Middle frontal gyrus (tissue), 1 donor: ENCODE data around the gene HOXB7.

ENCODE experiments used
- DNase-seq: peaks from one replicate; pipeline ENCODE4 v3.0.0-alpha.2; 2015; ENCODE audit warnings: low spot score; ENCODE audit errors: extremely low spot score

HOXB7 gene

DNA sequence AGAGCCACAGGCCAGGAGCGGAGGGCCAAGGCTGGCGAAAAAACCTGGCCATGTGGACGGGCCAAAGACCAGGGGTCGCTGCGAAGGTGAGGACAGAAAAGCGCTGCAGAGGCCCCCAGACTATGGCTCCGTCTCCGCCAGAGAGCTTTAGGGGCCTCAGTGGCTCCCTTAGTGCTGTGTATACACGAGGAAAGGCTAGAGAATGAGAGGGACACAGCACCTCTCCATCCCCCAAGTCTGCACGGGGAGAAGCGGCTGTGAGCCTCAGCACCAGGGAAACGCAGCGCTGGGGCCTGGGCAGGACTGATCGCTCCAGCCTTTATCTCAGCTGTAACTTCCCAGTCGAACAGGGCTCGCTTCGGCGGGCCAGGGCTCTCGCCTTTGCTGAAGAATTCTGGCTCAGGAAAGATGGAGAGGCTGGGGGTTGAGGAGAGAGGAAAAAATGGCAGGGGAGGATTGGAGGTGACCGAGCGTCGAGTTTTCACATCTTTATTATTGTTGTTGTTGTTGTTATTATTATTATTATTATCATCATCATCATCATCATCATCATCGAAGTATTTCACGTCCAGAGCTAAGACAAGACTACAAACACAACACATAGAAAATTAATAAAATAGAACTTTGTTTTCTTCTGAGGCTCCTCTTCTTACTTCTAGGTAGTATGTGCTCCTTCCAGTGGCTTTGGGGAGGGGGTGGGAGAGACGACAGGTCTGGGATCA, 15.4 kb downstream of the HOXB7 start:
- no peak for DNase-seq

DNA sequence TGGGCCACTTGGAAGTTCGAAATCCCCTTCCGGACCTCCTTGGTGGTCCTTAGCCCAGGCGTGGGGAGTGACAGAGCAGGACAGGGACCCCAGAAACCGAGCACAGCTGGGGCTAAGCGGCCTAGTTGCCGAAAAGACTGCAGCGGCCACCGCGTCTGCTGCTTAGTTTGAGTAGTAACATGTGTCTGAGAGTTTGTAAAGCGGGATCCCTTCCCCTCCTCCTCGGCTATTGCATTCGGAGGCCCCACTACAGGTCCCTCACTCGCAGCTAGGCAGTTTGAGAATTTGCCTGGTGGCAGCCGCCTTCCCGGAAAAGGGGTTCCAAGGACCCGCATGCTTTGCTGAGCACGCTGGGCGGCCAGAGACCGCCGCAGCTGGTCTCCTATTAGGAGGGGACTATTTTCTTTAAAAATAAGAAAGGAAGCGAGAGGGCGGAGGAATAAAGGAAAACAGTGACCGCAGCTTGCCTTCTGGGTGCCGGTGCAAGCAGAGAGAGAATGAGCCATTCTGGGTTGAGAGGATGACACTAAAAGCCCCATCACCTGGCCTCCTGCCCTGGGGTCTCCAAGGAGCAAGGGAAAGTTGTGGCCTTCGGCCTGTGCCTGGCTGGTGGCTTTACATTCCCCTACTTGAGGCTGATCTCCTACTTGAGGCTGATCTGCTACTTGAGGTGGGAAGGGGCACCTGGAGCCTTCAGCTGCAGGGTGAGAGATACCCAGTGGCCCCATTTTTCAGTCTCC, 16.1 kb downstream of the HOXB7 start:
- no peak for DNase-seq

DNA sequence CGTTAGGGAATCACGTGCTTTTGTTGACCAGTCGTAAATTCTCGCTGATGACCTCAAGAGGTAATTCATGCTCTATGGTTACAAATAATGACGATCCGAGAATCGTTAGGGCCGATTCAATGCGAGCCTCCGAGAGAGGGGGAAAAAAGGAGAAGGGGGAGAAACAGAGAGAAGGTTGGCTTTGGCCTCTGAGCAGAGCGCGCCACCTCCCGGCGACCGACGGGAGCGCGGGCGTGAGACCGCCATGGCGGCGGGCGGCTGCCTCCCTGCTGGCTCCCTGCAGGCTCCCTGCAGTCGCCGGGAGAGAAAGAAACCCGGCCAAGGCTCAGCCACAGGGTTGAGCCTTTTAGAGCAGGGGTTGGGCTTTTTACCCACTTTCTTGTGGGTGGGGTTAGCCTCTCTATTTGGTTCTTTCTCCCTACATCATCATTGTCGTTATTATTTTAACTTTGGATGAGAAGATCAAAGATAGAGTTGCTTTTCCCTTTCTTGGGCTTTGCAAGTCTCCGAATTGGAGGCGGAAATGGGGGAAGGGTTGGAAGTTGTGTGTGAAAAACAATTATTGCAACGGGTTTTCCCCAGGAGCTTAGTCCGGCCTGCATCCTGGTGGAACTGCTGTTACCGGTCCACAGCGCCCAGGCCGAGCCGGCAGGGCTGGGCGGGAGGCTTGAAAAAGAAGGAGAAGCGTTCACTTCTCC, 16.8 kb downstream of the HOXB7 start:
- no peak for DNase-seq

DNA sequence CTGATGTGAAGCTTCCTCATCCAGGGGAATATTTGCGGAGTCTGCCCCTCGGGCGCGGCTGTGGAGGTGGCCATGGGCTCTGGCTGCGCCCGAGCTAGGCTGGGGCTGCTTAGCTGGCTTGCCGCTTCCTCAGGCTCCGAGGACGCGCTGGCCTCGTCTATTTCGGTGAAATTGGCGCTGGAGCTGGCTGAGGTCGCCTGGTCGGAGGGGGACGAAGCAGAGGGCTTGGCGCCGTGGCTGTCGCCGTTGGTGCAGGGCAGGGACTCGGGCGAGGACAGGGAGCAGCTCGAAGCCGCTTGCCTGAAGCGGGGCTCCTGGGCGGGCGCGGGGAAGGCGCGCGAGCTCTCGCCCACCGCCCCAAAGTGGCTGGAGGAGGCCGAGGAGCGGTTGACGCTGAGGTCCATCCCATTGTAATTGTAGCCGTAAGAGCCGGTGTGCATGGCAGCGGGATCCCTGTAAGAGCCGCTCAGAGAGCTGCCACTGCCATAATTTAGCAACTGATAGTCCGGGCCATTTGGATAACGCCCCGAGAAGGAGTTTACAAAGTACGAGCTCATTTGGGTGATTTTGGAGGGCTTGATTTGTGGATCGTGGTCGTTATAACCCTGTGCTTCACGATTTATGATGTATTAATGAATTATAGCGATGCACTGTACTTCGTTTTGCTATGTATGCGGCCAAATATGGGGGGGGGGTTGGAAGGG, 17.5 kb downstream of the HOXB7 start, which contains the start of gene HOXB5:
Gene HOXB5 (minus strand): TSS at position 654 of the 704 bp plus-strand sequence. CDS start 97 bp downstream, at position 557.
- no peak for DNase-seq

DNA sequence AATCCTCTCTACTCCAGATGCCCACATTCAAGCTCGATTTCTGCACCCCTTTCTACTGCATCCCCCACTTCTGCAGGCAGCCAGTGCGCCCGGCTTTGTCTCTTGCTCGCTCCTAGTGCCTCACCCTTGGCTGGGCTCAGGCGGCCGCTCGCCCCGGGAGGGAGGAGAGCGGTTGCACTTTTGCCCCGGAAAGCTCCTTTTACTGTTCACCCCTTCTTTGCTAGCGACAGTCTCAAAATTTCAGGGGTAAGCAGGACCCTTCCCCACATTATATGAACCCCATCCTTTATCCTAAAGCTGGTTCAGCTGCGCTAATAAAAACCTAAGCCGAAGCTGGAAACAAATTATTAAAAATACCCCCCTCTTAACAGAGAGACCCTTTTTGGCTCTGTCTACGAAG, 18.2 kb downstream of the HOXB7 start:
- DNase-seq = no peak

DNA sequence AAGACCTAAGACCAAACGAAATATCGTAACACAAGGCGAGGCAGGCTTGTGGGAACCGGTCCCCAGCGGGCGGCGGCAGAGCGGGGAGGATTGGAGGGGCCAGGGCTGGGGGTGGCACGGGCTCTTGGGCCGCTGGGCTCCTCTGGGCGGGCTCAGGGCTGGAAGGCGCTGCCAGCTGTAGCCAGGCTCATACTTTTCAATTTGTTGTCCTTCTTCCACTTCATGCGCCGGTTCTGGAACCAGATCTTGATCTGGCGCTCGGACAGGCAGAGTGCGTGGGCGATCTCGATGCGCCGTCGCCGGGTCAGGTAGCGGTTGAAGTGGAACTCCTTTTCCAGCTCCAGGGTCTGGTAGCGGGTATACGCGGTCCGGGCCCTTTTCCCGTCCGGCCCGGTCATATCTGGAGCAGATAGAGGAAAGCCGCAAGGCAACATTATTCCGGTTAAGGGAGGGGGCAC, 18.7 kb downstream of the HOXB7 start:
- no peak for DNase-seq

DNA sequence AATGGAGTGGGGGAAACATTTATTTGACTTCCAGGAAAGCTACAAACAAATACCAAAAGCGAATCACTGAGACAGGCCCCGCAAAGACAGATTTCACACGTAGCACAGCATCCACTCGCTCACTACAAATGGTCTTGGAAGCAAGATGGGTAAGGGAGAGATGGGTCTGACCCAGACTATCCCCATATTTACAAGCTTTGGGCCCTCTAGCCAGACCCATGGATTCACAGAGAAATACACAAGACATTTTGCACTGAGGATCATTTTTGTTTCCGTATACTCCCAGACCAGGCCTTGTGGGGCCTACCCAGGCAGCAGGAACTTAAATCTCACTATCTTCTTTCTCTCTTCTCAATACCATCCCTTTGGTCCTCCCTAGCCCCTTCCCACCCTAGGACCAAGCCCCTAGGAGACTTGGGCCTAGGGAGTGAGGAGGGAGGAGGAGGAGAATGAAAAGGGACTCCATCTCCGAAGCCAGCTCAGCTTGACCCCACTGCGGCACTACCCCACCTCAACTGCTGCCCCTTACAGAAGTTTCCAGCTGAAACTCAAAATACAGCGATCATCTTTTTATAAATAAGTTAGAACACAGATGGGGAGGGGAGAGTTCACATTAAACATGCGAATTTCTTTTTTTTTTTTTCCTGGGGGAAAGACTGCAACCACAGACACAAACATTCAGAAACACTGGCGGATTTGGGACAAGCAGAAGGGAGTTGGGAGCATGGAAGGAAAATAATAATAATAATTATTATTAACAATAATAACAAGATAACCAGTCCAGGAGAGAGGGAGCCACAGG, 19.4 kb downstream of the HOXB7 start:
- no peak for DNase-seq

DNA sequence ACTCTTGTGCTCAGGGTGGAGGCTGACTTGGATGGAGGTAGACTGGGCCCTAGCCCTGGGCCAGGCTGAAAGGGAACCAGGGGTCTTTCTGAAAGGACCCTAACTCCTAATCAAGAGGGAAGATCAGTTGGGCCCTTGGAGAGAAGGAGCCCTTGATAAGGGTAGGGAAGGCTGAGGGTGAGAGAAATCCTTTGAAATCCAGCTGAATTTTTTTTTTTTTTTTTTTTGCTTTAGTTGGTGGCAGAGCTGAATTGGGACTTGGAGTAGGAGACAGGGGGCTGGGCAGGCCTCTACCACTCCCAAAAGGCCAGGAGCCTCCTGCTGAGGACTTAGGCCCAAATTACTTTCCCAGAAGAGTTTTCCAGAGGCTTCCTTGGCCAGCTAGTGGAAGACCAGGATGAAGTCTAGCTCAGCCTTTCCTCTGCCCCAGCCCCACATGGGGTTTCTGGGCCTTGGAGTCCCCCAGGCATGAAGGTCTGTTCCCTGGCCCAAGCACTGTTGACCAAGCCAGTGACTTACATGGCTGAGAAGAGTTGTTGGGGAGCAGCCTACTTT, 20.1 kb downstream of the HOXB7 start:
- no peak for DNase-seq

DNA sequence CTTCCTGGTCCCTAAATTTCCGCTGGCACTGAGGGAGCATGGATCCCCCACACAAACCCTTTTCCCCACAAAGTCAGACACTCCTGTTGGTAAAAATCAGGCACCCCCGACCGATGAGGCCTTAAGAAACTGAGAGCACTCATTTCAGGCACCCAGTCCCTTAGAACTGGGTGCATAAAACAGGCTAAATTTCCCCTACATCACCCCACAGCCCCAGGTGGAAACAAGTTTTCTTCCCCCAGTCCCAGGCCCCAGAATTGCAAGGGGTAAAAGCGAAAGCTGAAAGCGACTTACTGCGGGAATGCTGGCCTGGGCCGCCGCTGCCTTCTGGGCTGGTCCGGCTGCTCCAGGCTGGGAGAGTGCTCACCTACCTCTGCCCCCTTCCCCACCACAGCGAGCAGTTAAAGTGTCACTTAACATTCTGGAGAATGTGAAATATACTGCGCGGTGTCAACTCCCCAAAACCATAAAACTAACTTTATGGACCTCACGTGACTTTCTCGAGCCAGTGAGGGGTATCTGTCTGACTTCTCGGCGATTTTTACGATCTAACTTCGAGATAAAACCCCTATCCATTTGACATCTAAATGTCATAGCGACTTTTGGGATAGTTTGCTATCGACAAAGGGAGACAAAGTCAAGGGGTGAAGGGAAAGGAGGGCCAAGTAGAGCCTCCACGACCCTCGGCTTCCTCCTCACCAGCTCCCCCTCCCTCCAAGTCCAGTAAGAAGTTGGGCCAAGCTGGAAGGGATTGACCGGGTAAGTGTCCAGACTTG, 20.8 kb downstream of the HOXB7 start, which contains the start of gene HOXB3:
Gene HOXB3 (minus strand): TSS at position 411 of the 776 bp plus-strand sequence. CDS start 37,767 bp downstream, outside the sequence.
- DNase-seq = no peak

DNA sequence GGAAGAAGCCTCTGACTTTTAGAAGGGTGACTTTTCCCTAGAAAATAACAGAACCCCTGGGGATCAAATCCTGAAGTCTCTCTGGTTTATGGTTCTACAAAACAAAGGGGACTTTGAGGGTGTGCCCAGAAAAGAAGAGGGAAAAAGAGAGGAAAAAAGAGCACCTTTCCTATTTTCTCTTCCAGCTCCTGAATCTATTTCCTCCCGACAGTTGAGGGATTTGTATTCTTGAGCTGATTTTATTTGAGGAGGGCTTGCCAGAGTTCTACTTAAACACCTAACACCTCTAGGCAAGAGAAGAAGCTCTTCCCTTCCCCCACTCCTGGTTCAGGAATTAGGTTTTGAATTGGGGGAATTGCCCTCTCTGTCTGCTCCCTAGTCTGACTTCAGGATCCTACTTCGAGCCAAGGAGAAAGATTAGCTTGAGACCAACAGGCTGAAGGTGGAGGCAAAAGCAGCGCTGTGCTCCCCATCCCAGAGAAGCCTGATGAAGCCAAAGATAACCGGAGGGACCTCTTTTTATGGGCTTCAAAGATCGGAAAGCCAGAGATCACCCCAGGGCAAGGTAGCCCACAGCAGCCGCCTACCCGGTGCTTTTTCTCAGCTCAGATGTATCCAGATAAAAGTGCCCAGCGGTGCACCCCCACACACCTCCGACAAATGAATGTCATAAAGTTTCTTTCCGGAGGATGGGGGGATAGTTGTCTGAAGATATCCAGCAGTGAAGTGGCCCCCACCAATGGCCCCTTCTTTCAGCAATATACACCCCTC, 21.6 kb downstream of the HOXB7 start:
- DNase-seq = no peak

DNA sequence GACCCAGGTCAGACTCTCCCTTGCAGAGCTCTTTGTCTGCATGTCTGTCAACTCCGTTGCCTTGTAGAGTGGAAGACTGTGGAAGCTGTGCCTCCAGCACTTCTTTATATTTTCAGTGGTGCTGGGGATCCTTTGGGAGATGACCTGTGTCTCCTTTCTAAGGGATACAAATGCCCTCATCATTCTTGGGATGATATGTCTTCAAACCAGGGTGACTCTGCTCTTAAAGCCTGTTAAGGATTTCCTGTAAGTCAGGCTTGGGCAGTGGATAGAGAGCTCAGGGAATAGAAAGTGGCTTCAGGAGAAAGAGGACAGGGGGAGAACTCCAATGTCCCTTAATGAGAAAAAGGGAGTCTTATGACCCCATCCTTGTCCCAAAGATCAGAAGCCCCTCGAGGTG, 22.3 kb downstream of the HOXB7 start:
- no peak for DNase-seq

DNA sequence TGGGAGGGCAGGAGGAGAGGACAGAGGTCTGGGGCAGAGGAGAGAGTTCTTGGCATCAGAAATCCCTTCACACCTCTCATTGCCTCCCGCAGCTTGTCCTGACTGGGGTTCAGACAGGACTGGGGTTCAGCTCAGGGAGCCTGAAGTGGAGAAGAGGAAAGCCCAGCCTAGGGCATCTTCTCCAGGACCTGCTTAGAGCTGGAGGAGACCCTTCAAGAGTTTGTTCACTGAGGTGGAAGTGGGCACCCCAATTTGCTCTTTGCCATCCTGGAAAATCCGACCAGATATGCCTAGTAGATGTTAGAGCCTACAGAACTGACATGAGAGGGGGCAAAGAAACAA, 22.8 kb downstream of the HOXB7 start:
- no peak for DNase-seq

DNA sequence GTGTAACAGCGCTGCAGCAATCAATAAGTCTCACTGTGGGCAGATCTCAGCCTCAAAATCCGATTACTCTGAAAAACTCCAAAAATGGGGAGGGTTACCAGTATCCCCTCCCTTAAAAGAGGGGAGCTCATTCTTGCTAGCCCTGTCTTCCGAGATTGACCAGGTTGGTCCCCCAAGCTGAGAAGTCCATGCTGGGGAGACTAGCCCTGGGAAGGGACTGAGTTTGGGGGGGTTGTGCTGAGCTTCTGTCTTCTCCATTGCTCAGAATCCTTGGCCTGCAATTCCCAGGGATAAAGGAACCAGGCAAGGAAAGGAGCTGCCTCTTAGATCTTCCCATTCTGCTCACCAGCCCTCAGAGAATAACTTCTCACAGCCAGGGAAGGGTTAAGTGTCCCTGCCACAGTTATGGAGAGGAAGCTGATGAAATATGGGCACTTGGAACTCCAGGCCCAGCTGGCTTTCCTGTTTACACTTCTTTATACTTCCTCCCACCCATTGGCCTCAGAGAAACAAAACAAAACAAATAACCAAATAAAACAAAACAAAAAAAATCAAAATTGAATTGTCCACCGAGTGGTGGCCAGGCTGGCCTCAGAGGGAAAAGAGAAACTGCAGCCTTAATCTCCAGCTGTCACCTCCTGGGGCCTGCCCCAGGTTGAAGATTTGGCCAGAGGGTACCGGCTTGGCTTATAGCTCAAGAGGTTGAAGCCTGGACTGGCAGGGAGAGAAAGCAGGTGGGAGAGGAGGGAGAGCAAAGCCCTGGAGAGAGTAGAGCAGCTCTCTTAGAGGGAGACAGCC, 23.3 kb downstream of the HOXB7 start:
- no peak for DNase-seq

DNA sequence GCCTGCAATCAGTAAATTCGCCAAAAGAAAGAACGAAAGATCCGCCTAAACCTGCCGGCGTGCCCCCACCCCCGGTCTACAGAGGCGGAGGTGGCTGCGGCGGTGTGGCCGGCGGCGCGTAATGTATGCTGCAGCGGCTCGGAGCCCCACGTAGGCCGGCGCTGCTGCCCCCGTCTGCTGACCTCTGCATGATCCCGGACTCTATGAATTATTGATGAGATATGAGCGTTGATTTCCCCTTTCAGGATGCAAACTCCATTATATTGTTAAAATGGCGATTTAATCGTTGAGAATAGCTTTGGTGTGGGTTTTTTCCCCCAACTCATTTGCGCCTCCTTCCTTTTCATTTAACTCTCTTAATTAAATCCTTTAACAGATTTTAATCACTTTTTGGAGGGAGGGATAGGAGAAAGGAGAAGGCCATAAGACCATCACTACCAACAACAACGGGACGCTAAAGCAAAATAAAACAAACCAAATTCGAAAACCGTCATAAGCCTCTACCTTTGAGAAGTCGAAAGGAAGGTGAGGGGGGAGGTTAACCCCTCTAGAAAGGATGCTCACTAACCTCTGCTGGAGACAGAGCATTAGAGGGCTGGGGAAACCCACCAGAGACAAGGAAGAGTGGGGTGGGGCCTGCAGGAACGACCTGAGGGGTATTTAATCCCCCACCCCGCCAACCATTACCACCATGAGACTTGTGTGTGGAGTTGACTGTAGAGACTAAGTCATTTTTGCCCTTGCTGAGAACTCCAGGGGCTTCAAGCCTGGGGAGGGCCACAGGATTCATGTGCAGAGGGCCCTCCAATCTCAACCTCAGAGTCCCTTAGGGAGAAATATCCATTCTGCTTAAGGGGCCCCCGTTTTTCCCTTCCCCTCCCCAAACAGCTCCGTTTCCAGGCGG, 24.2 kb downstream of the HOXB7 start:
- DNase-seq = no peak

DNA sequence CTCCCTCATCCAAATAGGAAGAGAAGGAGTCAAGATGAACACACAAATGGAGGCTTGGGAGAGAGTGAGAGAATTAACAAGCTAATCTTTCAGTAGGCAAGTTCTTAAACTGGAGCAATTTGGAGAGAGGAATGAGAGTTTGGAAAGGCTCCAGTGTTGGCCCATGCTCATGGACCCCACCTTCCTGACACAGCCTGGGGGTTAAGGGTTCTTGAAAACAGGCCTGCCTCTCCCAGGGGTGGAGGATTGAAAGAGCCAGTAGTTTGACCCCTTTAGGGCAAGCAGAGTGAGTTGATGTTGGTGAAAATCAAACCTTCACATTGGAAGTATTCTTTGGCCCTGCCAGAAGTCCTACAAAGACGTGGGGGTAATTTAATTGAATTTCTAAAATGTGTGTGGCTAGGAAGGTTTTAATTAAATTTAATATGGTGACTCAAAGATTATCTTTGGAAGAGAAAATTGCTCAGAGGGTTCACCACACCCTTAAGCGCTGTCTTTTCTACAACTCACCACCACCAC, 26.5 kb downstream of the HOXB7 start:
- DNase-seq = no peak

DNA sequence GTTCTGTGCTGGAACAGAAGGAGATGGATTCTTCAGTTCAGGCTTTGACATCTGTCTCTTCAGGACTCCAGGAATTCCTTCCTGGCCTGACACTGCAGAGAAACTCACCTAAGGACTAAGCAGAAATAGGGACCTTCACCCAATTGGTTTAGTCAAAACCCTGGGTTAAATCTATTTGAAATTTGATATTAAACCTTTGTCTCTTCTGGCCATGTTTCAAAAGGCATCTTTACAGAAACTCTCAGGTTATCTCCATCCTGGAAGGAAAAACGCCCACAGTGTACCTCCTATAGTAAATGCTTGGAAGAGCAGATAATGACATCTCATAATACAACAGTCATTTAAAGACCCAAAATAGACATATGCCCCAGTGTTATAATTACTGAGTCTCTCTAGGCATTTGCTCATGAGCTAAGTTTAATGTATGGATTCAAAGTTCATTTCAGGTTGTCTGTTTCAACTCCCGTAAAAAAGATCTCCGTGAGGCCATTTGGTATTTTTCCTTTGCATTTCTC, 27.1 kb downstream of the HOXB7 start:
- DNase-seq = no peak

DNA sequence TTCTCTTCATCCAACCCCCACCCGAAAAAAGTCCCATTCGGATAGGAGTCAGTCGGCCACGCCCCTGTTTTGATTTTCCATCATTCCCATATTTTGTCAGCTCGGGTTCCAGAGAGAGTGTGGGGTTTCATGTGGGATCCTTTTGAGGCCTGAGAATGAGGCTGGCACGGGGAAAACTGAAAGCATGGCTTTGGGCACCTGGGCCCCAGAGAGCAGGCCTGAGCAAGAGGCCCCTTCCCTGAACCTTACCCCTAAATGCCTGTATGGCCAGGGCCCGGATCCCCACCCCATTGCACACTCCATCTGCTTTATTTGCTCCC, 28.1 kb downstream of the HOXB7 start:
- DNase-seq = no peak
